RWPE1 (cell line): ENCODE data around the gene TPT1.
A peak's percentile ranks its signal among the peaks of the same experiment; 100 is the strongest.
"Not testable (repeated sequence)": the region's sequence is repeated elsewhere in the genome, so short reads cannot be mapped to it uniquely, and the experiment has no call there.

Experiments
- CTCF ChIA-PET: fragments of 350-600 bp; sonication (Branson Sonifier 250); formaldehyde crosslinking; extraction: SDS; loops from one replicate; lab custom pipeline; 2021; lab: Yijun Ruan, JAX
- POLR2A ChIA-PET: fragments of 400-600 bp; formaldehyde crosslinking; extraction: SDS; loops from one replicate; lab custom pipeline; 2020; ENCODE audit warnings: antibody characterized with exemption; ENCODE audit not compliant: low non-redundant PET; lab: Yijun Ruan, JAX
- DNase-seq: peaks from one replicate; pipeline ENCODE4 v3.0.0; 2012; ENCODE audit warnings: low spot score
- H3K27ac ChIP-seq: fragments of 450-650 bp; 2 replicates; pipeline ENCODE4 v1.5.1; 2017
- CTCF ChIP-seq: fragments of 450-650 bp; conservative IDR thresholded peaks from 2 replicates; pipeline ENCODE4 v1.5.1; 2017; ENCODE audit warnings: low read depth, mild to moderate bottlenecking

The TPT1 gene

GRCh38 chr13:45299194-45299593 lies 41.8 kb downstream of the TPT1 start:
- POLR2A ChIA-PET, result no interaction called here
- no peak for DNase-seq
- no peak overlapping the region for H3K27ac ChIP-seq
- CTCF ChIA-PET, result interaction anchor here (0.6 kb wide), 1 partner anchor 95 kb away, joined by 3 read pairs; no protein-coding TSS in a partner anchor
- no peak for TF ChIP-seq CTCF

- DNase-seq, POLR2A ChIA-PET, H3K27ac ChIP-seq: not testable (repeated sequence)
- CTCF ChIA-PET, result interaction anchor here (0.6 kb wide), 1 partner anchor 9 kb away, joined by 6 read pairs; no protein-coding TSS in a partner anchor
Measured at GRCh38 chr13:45298550-45298949, 42.4 kb downstream of the TPT1 start.

- no peak overlapping the region for H3K27ac ChIP-seq
- no peak for TF ChIP-seq CTCF
- no peak for DNase-seq
- CTCF ChIA-PET, result interaction anchor here (0.6 kb wide), 1 partner anchor 9 kb away, joined by 6 read pairs; no protein-coding TSS in a partner anchor
- POLR2A ChIA-PET, result no interaction called here
Measured at GRCh38 chr13:45298206-45298505, 42.8 kb downstream of the TPT1 start.

- no peak for TF ChIP-seq CTCF
- DNase-seq, result no peak
- ChIA-PET POLR2A (no interaction called here), CTCF (no interaction called here)
- H3K27ac ChIP-seq, result peak overlapping the region; percentile 12; the same call in 1 of the 2 replicates
Measured at GRCh38 chr13:45297456-45298205, 43.4 kb downstream of the TPT1 start.

GRCh38 chr13:45296259-45296658 lies 44.7 kb downstream of the TPT1 start:
- CTCF ChIA-PET, result no interaction called here
- TF ChIP-seq CTCF, result no peak
- POLR2A ChIA-PET, result no interaction called here
- no peak overlapping the region for H3K27ac ChIP-seq
- no peak for DNase-seq

GRCh38 chr13:45295536-45295935 lies 45.4 kb downstream of the TPT1 start:
- no peak for DNase-seq
- no peak overlapping the region for H3K27ac ChIP-seq
- no peak for TF ChIP-seq CTCF
- CTCF ChIA-PET, result interaction anchor here (0.6 to 0.9 kb wide), 2 partner anchors 200 to 249 kb away, joined by 3 to 5 read pairs; no protein-coding TSS in a partner anchor
- POLR2A ChIA-PET, result no interaction called here

GRCh38 chr13:45292176-45292575 lies 48.8 kb downstream of the TPT1 start:
- peak; percentile 62 for DNase-seq
- CTCF ChIA-PET, result interaction anchor here (0.6 to 1.4 kb wide), 3 partner anchors 11 to 1177 kb away, joined by 3 to 4 read pairs (median 3); no protein-coding TSS in a partner anchor
- no peak for TF ChIP-seq CTCF

More at GRCh38 chr13:45292176-45292575, 48.8 kb downstream of the TPT1 start:
- POLR2A ChIA-PET, result interaction anchor here (0.7 kb wide), 1 partner anchor 26 kb away, joined by 7 read pairs; no protein-coding TSS in a partner anchor
- H3K27ac ChIP-seq, result no peak overlapping the region
